Endothelial cell of umbilical vein (primary cell): ENCODE data around the gene MBNL2.

ENCODE experiments used
- MYC ChIP-seq: IDR thresholded peaks from one replicate; pipeline ENCODE4 v1.6.1; 2011; ENCODE audit warnings: mild to moderate bottlenecking, low read depth, low read length
- POLR2A ChIP-seq: IDR thresholded peaks from 2 replicates; pipeline ENCODE4 v1.6.1; 2012; ENCODE audit warnings: low read depth, mild to moderate bottlenecking, control low read depth, low read length
- POLR2AphosphoS5 ChIP-seq: IDR thresholded peaks from 2 replicates; pipeline ENCODE4 v1.6.1; 2012; ENCODE audit warnings: low read depth, mild to moderate bottlenecking, control low read depth, low read length, moderate library complexity; ENCODE audit not compliant: insufficient read depth

DNA sequence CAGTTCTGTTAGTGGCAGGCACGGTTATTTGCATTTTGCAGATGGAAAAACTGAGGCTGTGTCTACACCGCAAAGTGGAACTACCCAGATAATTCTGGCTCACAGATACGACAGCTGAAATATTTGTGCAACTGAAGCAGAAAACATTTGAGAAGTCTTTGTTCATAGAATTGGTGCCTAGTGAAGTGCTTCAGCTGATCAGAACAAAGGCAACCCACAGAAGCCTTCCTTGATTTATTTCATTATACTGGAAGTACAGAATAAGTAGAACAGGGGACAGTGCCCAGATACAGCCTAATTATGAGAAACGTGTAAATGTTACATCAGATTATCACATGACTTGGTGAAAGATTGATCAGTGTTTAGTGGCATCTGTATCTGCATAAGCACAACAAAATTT is 138.5 kb downstream of the MBNL2 start:
- TF ChIP-seq POLR2AphosphoS5 (no peak), POLR2A (no peak), MYC (no peak)
